ENCODE data around the gene ADGRE3.
"Not testable (repeated sequence)": the region's sequence is repeated elsewhere in the genome, so short reads cannot be mapped to it uniquely, and the experiment has no call there.

Gene ADGRE3

GRCh38 chr19:14589433-14589832 is 85.2 kb downstream of the ADGRE3 start:
- not testable (repeated sequence) for DNase-seq

- not testable (repeated sequence) for DNase-seq
Measured at GRCh38 chr19:14585187-14585586, 89.5 kb downstream of the ADGRE3 start.

- not testable (repeated sequence) for DNase-seq
Measured at GRCh38 chr19:14584372-14584771, 90.3 kb downstream of the ADGRE3 start.

- DNase-seq, result peak; percentile 16
Measured at GRCh38 chr19:14582894-14583340, 91.7 kb downstream of the ADGRE3 start, which contains the start of gene CLEC17A. TSS of gene CLEC17A (plus strand) at chr19:14583084. CDS start at chr19:14583161, 77 bp downstream.

GRCh38 chr19:14580623-14581237 is 93.9 kb downstream of the ADGRE3 start:
- DNase-seq, result no peak

- DNase-seq, result no peak
Measured at GRCh38 chr19:14577885-14578427, 96.7 kb downstream of the ADGRE3 start.

- DNase-seq, result no peak
Measured at GRCh38 chr19:14577264-14577663, 97.4 kb downstream of the ADGRE3 start.

- DNase-seq, result no peak
Measured at GRCh38 chr19:14576363-14576762, 98.3 kb downstream of the ADGRE3 start.

- no peak for DNase-seq
Measured at GRCh38 chr19:14575428-14575980, 99.1 kb downstream of the ADGRE3 start.

- DNase-seq, result peak; percentile 94
Measured at GRCh38 chr19:14571695-14572490, 102.8 kb downstream of the ADGRE3 start, which contains the start of gene NDUFB7. TSS of gene NDUFB7 (minus strand) at chr19:14572066. CDS start at chr19:14572000, 66 bp downstream.

- no peak for DNase-seq
Measured at GRCh38 chr19:14570864-14571527, 103.6 kb downstream of the ADGRE3 start.

Measured in CD4-positive, alpha-beta T cell treated with Interleukin-10 for 1 hour (primary cell).